Right atrium auricular region (tissue), 2 donors: ENCODE data around the gene C3. TPM values are rescaled to one million over a fixed set of nuclear protein-coding genes. Genes with fewer than 3 reads are reported as not detected.

Source experiments
- DNase-seq: peaks from one replicate; pipeline ENCODE4 v3.0.0-alpha.2; 2019; ENCODE audit warnings: low spot score
- H3K27ac ChIP-seq, 2 donors: fragments of 200-600 bp; sonication (generic); 1 replicate in 1 of 2; 2 replicates in 1 of 2; pipeline ENCODE4 v1.5.1; 2016 to 2019
- H3K27me3 ChIP-seq, 2 donors: fragments of 200-600 bp; sonication (generic); one replicate each; pipeline versions ENCODE4 v1.5.1 to v1.6.0; 2017 to 2019
- H3K36me3 ChIP-seq: fragments of 200-600 bp; sonication (generic); one replicate; pipeline ENCODE4 v1.5.1; 2016
- H3K4me1 ChIP-seq, 2 donors: fragments of 200-600 bp; sonication (generic); one replicate each; pipeline versions ENCODE4 v1.5.1 to v1.6.0; 2017 to 2019
- H3K4me3 ChIP-seq, 2 donors: fragments of 200-600 bp; sonication (generic); 1 replicate in 1 of 2; 2 replicates in 1 of 2; pipeline ENCODE4 v1.5.1; 2017 to 2019; ENCODE audit warnings: mild to moderate bottlenecking in 1 of 2, moderate library complexity in 1 of 2
- H3K9me3 ChIP-seq, 2 donors: fragments of 200-600 bp; sonication (generic); one replicate each; pipeline ENCODE4 v1.5.1; 2019
- CTCF ChIP-seq, 2 donors: fragments of 200-600 bp; sonication (generic); IDR thresholded peaks; one replicate each; pipeline ENCODE4 v1.5.1; 2019; ENCODE audit warnings: antibody characterized with exemption in 2 of 2
- total RNA-seq, 2 donors: library from RNA; depleted of rRNA; stranded (reverse); fragments of >200 nt; gene quantifications; one replicate each; pipeline ENCODE4 v1.1.0, GENCODE V29; 2016

The C3 gene
- total RNA-seq, 2 donors from 2014 or later: 419 to 1,709 TPM

- Histone ChIP-seq H3K4me3 (no peak overlapping the region), H3K27me3 (no peaks in the 10 kb centered on the region)
Measured at GRCh38 chr19:6690160-6690885, 30.1 kb downstream of the C3 start.

GRCh38 chr19:6687114-6687513, 33.3 kb downstream of the C3 start:
- H3K9me3 ChIP-seq: no peaks in the 10 kb centered on the region
- TF ChIP-seq CTCF (IDR thresholded peaks at IDR 0.05): no peak

More at GRCh38 chr19:6690160-6690885, 30.1 kb downstream of the C3 start:
- H3K9me3 ChIP-seq: no peaks in the 10 kb centered on the region
- H3K4me1 ChIP-seq: no peaks in the 10 kb centered on the region
- peaks cover 8% of the 10 kb centered on the region for H3K36me3 ChIP-seq
- no peak overlapping the region for H3K27ac ChIP-seq
- no peak for DNase-seq
- no peak for TF ChIP-seq CTCF (IDR thresholded peaks at IDR 0.05)

GRCh38 chr19:6686628-6686975, 33.8 kb downstream of the C3 start:
- DNase-seq: no peak
- H3K27me3 ChIP-seq: no peaks in the 10 kb centered on the region
- no peak overlapping the region for H3K27ac ChIP-seq
- H3K4me3 ChIP-seq: no peak overlapping the region
- no peak for TF ChIP-seq CTCF (IDR thresholded peaks at IDR 0.05)
- H3K4me1 ChIP-seq: no peaks in the 10 kb centered on the region
- H3K36me3 ChIP-seq: peaks cover 22% of the 10 kb centered on the region
- no peaks in the 10 kb centered on the region for H3K9me3 ChIP-seq

More at GRCh38 chr19:6687114-6687513, 33.3 kb downstream of the C3 start:
- Histone ChIP-seq H3K36me3 (peaks cover 22% of the 10 kb centered on the region), H3K27me3 (no peaks in the 10 kb centered on the region), H3K4me3 (no peak overlapping the region), H3K27ac (no peak overlapping the region), H3K4me1 (no peaks in the 10 kb centered on the region)
- DNase-seq: no peak

- H3K9me3 ChIP-seq: no peaks in the 10 kb centered on the region
Measured at GRCh38 chr19:6685962-6686627, 34.4 kb downstream of the C3 start.

GRCh38 chr19:6685482-6685881, 35.0 kb downstream of the C3 start:
- no peak for TF ChIP-seq CTCF (IDR thresholded peaks at IDR 0.05)
- Histone ChIP-seq H3K27ac (no peak overlapping the region), H3K4me1 (no peaks in the 10 kb centered on the region), H3K36me3 (peaks cover 22% of the 10 kb centered on the region), H3K27me3 (no peaks in the 10 kb centered on the region), H3K4me3 (no peak overlapping the region), H3K9me3 (no peaks in the 10 kb centered on the region)
- no peak for DNase-seq

More at GRCh38 chr19:6685962-6686627, 34.4 kb downstream of the C3 start:
- no peaks in the 10 kb centered on the region for H3K4me1 ChIP-seq
- H3K27ac ChIP-seq: no peak overlapping the region
- no peak for DNase-seq
- no peak overlapping the region for H3K4me3 ChIP-seq
- H3K36me3 ChIP-seq: peaks cover 22% of the 10 kb centered on the region
- H3K27me3 ChIP-seq: no peaks in the 10 kb centered on the region
- no peak for TF ChIP-seq CTCF (IDR thresholded peaks at IDR 0.05)
